Small intestine (tissue), 7 donors: Measurements from ENCODE around the gene SPRR4. TPM values are rescaled to one million over a fixed set of nuclear protein-coding genes. Genes with fewer than 3 reads are reported as not detected.

Source experiments
- DNase-seq, 2 donors: peaks; one replicate each; pipeline versions ENCODE4 v3.0.0 to v3.0.0-alpha.2; 2013
- FAIRE-seq: peaks from 2 replicates; lab custom pipeline; 2012; peaks lifted over from hg19 to GRCh38; lab: Jason Lieb, UNC
- H3K27ac ChIP-seq, 3 donors: one replicate each; pipeline ENCODE4 v1.5.1; 2013; ENCODE audit warnings: low read length in 2 of 3, mild to moderate bottlenecking in 2 of 3, control low read depth in 1 of 3, inconsistent platforms in 1 of 3, low read depth in 1 of 3, moderate library complexity in 1 of 3
- H3K27me3 ChIP-seq, 3 donors: one replicate each; pipeline ENCODE4 v1.6.1; 2013; ENCODE audit warnings: low read length in 3 of 3, inconsistent platforms in 1 of 3; ENCODE audit not compliant: control insufficient read depth in 3 of 3, insufficient read depth in 3 of 3
- H3K36me3 ChIP-seq, 3 donors: one replicate each; pipeline ENCODE4 v1.6.1; 2013; ENCODE audit warnings: low read length in 3 of 3, inconsistent platforms in 1 of 3, low read depth in 1 of 3, mild to moderate bottlenecking in 1 of 3, moderate library complexity in 1 of 3; ENCODE audit not compliant: control insufficient read depth in 3 of 3, insufficient read depth in 2 of 3
- H3K4me1 ChIP-seq, 3 donors: one replicate each; pipeline ENCODE4 v1.6.1; 2013; ENCODE audit warnings: low read length in 2 of 3, inconsistent platforms in 1 of 3, low read depth in 1 of 3, mild to moderate bottlenecking in 1 of 3, moderate library complexity in 1 of 3; ENCODE audit not compliant: control insufficient read depth in 3 of 3, insufficient read depth in 2 of 3
- H3K4me3 ChIP-seq, 3 donors: one replicate each; pipeline ENCODE4 v1.5.1; 2013; ENCODE audit warnings: low read length in 3 of 3, control low read depth in 1 of 3, inconsistent platforms in 1 of 3, low read depth in 1 of 3, mild to moderate bottlenecking in 1 of 3, moderate library complexity in 1 of 3
- H3K9me3 ChIP-seq, 2 donors: one replicate each; pipeline ENCODE4 v1.6.1; 2013; ENCODE audit warnings: low read depth in 1 of 2, low read length in 1 of 2; ENCODE audit not compliant: control insufficient read depth in 2 of 2, insufficient read depth in 1 of 2
- WGBS, 3 donors: extraction: QIAGEN DNeasy Blood & Tissue Kit; methylation state at CpG; one replicate each; pipeline ENCODE4 v1.1.7; 2013; 5-methylcytosine and 5-hydroxymethylcytosine counted together
- polyA plus RNA-seq, 4 donors: library from polyadenylated mRNA; stranded (reverse) in 3 of 4; unstranded in 1 of 4; fragments of 200-250 nt in 3 of 4; fragments of 120-200 nt in 1 of 4; gene quantifications; one replicate each; pipeline versions ENCODE4 v1.2.1 to v1.2.3, GENCODE V29; 2013
- donor health status: healthy with polysubstance abuse.
- donor health status: control.
- donor health status: control.
- donor health status: Bipolar disorder and iron deficiency.
- donor health status: healthy.

SPRR4 gene
- polyA plus RNA-seq, 4 donors, result not detected

DNA sequence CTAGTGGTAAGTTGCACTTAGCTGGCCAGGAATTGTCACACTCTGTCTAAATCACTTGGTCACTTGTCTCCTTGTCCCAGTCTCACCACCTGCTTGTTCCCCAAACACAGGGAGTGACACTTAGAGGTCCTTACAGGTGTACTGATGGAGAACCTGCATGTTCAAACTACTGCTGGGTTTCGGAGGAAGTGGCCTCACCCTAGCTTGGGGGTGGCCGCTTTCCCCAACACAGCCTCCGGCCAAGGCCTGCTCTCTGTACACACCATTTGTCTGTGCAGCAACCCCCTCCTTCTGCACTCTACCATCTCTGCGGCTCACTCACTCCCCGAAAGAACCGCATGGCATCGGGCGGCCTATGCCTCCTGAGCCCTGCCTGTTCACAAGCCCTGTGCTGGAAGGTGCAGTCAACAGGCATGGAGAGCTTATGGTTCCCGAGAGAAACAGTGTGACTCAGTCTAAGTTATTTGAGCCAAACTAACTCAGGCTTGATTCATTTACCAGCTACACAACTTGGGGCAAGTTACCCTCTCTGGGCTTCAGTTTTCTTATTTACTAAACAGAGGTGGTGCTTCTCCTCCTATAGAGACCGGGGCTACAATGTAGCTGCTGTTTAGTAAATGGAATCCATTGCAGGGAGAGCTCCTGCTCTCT is 10.5 kb upstream of the SPRR4 start:
- Histone ChIP-seq H3K4me3 (no peak overlapping the region), H3K36me3 (no peaks in the 10 kb centered on the region), H3K4me1 (no peaks in the 10 kb centered on the region), H3K9me3 (no peaks in the 10 kb centered on the region), H3K27ac (no peak overlapping the region), H3K27me3 (peaks cover 0 to 3% (median 0%) of the 10 kb centered on the region in 3 donors)
- no peak for DNase-seq
- FAIRE-seq, result no peak
- 90 to 92% (median 92%) methylated on average over 10 of the region's 10 CpGs for WGBS, 3 donors

DNA sequence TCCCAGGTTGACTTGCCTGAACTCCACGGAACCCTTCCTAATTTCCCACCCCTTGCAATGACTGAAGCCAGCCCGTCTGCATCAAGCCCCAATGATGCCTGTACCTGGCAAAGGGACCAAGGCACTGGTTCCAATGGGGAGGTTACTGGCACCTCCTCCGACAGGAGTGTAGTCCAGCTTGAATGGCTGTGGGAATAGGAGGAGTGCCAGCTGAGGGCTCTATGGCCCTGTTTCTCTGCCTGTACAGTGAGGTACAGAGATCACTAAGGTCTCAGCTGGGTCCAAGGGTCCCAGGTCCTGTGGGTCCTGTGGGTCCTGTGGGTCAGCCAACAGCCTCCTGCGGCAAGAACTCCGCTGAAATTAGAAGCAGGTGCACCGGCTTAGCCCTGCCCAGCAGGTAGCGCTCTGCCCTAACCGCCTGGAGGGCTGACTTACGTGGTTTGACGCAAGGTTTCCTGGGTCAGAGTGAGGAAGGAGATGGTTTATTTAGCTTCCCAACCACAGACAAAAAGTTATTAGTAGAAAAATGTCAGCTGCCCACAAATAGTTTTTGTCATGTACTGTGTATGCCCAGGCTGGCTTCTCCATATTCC is 9.9 kb upstream of the SPRR4 start:
- peaks cover 0 to 3% (median 0%) of the 10 kb centered on the region in 3 donors for H3K27me3 ChIP-seq
- H3K9me3 ChIP-seq, result no peaks in the 10 kb centered on the region
- no peak overlapping the region for H3K27ac ChIP-seq
- DNase-seq (no peak), FAIRE-seq (no peak)
- WGBS, 3 donors, result 63 to 68% (median 66%) methylated on average over 10 of the region's 10 CpGs
- H3K4me1 ChIP-seq, result no peaks in the 10 kb centered on the region
- no peaks in the 10 kb centered on the region for H3K36me3 ChIP-seq
- H3K4me3 ChIP-seq, result no peak overlapping the region

DNA sequence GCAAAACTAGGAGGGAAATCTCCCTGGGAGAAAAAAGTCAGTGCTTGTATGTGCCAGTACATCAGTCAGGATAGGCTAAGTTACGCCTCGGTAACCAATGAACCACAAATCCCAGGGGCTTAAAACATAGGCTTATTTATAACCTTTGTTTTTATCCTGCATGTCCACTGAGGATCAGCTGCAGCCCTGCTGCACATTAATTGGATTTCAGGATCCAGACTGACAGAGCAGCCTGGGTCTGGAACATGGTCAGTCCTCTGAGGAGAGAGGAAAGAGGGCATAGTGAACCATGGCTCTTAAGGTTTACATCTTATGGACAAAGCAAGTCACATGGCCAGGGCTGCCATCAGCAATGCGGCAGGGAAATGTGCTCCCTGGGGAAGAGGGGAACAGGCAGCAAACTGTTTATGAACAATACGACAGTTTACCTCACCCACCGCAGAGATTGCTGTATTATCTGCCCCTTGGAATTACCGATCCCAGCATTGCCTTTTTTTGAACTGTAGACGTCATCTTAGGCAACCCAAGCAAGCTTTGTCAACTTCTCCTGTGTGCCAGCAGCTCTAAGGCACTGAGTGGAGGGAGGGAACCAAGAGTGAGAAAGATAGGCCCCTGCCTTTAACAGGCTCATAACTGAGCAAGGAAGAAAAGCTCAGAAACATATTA is 9.1 kb upstream of the SPRR4 start:
- WGBS, 3 donors, result 77 to 85% (median 82%) methylated on average over 7 of the region's 7 CpGs
- no peak for FAIRE-seq

DNA sequence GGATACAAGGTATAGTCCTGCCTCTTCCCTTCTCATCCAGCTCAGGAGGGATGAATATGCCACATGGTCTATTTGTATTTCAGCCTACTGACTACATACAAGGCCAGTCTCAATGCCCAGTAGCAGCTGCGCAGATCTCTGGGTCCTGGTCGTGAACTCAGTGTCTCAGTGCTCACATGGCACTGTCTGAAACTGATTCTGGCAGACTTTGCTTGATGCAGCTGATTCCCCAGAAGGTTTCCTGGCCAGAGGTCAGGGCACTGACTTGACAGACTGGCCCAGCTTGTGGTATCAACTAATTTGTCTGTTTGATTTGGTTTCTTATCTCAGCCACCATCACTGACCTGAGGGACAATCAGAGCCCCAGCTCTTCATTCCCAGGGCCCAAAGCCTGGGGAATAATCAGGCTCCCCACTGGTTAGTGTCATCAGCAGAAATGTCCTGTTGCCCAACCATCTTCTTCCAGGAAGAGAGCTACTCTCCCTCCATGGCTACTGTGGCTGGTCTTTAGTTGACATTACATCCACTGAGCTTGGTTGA is 7.5 kb upstream of the SPRR4 start:
- no peak for FAIRE-seq

More for the DNA sequence above, 9.1 kb upstream of the SPRR4 start:
- no peak overlapping the region for H3K4me3 ChIP-seq
- no peak overlapping the region for H3K27ac ChIP-seq
- no peaks in the 10 kb centered on the region for H3K9me3 ChIP-seq
- no peak for DNase-seq
- peaks cover 0 to 3% (median 0%) of the 10 kb centered on the region in 3 donors for H3K27me3 ChIP-seq
- no peaks in the 10 kb centered on the region for H3K36me3 ChIP-seq
- no peaks in the 10 kb centered on the region for H3K4me1 ChIP-seq

DNA sequence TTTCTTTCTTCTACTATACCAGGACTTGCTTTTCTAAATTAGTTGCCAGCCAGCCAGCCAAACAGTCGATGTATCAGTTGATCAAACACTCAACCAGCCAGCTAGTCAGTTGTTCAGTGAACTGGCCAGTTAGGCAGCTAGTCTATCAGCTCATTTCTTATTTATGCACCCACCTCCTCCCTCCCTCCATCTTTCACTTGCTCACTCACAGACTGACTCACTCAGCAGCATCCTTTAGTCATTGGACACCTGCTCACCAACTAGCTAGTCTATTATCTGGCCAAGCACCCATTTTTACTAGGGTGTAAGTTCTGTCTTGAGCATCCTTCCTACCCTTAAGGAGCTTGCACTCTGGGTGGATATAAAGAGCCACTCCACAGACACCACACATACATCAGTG is 5.9 kb upstream of the SPRR4 start:
- peaks cover 0 to 5% (median 0%) of the 10 kb centered on the region in 3 donors for H3K27me3 ChIP-seq
- 52 to 89% (median 70%) methylated on average over 1 of the region's 1 CpG for WGBS, 3 donors
- peaks cover 0 to 11% (median 0%) of the 10 kb centered on the region in 3 donors for H3K4me1 ChIP-seq
- FAIRE-seq (no peak), DNase-seq (no peak)
- no peak overlapping the region for H3K27ac ChIP-seq
- no peak overlapping the region for H3K4me3 ChIP-seq
- no peaks in the 10 kb centered on the region for H3K9me3 ChIP-seq
- no peaks in the 10 kb centered on the region for H3K36me3 ChIP-seq

More for the DNA sequence above, 7.5 kb upstream of the SPRR4 start:
- Histone ChIP-seq H3K36me3 (no peaks in the 10 kb centered on the region), H3K27me3 (peaks cover 0 to 5% (median 0%) of the 10 kb centered on the region in 3 donors), H3K9me3 (no peaks in the 10 kb centered on the region), H3K4me1 (peaks cover 0 to 6% (median 0%) of the 10 kb centered on the region in 3 donors), H3K27ac (no peak overlapping the region), H3K4me3 (no peak overlapping the region)
- 74 to 82% (median 77%) methylated on average over 2 of the region's 2 CpGs for WGBS, 3 donors
- no peak for DNase-seq

DNA sequence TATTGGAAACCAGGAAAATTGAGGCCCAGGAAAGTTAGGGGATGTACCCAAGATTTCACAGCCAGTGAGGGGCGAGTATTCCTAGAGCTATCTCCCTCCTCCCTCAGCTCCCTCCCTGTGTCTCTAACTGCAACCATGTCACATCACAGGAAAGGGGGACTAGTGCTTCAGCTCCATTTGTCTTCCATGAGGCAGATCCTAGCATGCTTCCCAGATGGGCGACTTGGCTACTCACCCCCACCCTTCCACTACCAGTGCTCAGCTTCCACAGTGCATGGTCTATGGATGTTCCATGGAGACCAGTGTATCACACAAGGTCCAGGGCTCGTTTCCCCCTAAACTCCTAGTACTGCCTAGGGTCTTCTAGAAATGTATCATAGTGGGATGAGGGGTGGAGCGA is 4.6 kb upstream of the SPRR4 start:
- Histone ChIP-seq H3K36me3 (no peaks in the 10 kb centered on the region), H3K4me1 (peaks cover 0 to 11% (median 0%) of the 10 kb centered on the region in 3 donors), H3K4me3 (no peak overlapping the region), H3K27ac (no peak overlapping the region), H3K9me3 (no peaks in the 10 kb centered on the region), H3K27me3 (peaks cover 0 to 5% (median 0%) of the 10 kb centered on the region in 3 donors)
- WGBS, 3 donors, result 64 to 82% (median 66%) methylated on average over 4 of the region's 4 CpGs
- no peak for DNase-seq
- FAIRE-seq, result no peak

DNA sequence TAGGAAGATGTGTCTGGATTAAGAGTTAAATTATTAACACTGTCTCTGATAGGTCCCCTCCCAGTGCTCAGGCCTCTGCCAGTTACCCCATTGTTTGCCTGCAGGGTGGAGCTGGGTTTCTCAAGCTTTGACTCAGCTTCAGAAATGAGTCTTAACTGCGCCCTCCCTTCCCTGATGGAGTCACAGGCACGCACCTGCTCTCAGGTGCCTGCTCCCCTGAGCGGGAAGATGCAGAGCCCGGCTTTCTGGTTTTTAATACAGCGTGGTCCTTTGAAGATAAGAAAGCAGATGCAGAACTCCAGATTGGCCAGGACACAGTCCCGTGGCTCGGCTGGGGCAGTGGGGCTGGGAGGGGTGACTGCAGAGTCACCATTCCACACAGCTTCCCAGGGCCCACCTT is 3.2 kb upstream of the SPRR4 start:
- DNase-seq, result peak in 1 of 2 donors; percentile 33
- peaks cover 0 to 1% (median 0%) of the 10 kb centered on the region in 3 donors for H3K27me3 ChIP-seq
- peaks cover 0 to 11% (median 0%) of the 10 kb centered on the region in 3 donors for H3K4me1 ChIP-seq
- no peak overlapping the region for H3K4me3 ChIP-seq
- 13 to 49% (median 14%) methylated on average over 7 of the region's 7 CpGs for WGBS, 3 donors
- H3K27ac ChIP-seq, result no peak overlapping the region
- H3K36me3 ChIP-seq, result no peaks in the 10 kb centered on the region
- FAIRE-seq, result no peak
- no peaks in the 10 kb centered on the region for H3K9me3 ChIP-seq

DNA sequence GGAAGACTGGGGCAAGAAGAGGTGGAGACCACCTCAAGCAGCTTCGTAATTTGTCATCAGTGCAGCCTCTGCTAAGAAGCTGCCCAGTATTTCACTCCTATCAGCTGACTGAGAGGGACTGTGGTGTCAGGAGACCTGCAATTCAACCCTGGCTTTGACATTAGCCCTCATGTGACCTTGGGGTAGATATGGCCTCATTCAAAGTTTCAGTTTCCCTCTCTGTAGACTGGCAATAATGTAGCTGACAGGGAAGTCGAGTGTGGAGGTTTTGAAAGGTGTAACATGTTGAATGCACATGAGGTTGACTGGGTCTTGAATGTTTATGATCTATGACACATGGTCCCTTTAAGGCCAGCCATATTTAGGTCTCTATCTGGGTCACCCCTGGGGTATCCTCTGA is 2.2 kb upstream of the SPRR4 start:
- peak in 1 of 2 donors; percentile 70 for DNase-seq
- Histone ChIP-seq H3K4me3 (no peak overlapping the region), H3K9me3 (no peaks in the 10 kb centered on the region), H3K27me3 (peaks cover 0 to 1% (median 0%) of the 10 kb centered on the region in 3 donors), H3K36me3 (no peaks in the 10 kb centered on the region), H3K27ac (no peak overlapping the region), H3K4me1 (peaks cover 0 to 11% (median 0%) of the 10 kb centered on the region in 3 donors)
- no peak for FAIRE-seq
- 41 to 58% (median 46%) methylated on average over 2 of the region's 2 CpGs for WGBS, 3 donors
